ENCODE data around the gene LHFPL3.

DNA sequence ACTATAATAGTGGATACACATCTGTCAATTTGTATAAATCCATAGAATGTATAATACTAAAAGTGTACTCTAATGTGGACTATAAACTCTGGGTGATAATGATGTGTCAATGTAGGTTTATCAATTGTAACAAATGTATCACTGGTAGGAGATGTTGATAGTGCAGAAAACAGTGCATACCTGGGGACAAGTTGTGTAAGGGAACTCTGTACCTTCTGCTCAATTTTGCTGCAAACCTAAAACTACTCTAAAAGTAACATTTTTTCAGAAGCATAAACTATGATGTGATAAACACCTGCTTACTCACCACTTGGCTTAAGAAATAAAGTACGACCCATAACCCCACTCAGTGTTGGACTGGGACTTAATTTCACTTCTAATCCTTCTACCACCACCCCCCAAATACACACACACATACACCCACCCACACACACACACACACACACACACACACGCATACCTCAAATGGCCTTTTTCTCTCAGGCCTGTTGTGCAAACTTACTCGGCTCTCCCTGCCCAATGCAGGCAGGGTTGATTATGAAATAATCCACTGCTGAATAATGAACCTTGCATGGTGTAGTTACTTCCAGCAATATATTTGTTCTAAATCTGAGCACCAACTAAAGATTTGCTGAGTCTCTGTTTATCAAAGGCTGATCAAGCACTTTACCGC is 531.5 kb downstream of the LHFPL3 start:
- TF ChIP-seq, protein P1, sequence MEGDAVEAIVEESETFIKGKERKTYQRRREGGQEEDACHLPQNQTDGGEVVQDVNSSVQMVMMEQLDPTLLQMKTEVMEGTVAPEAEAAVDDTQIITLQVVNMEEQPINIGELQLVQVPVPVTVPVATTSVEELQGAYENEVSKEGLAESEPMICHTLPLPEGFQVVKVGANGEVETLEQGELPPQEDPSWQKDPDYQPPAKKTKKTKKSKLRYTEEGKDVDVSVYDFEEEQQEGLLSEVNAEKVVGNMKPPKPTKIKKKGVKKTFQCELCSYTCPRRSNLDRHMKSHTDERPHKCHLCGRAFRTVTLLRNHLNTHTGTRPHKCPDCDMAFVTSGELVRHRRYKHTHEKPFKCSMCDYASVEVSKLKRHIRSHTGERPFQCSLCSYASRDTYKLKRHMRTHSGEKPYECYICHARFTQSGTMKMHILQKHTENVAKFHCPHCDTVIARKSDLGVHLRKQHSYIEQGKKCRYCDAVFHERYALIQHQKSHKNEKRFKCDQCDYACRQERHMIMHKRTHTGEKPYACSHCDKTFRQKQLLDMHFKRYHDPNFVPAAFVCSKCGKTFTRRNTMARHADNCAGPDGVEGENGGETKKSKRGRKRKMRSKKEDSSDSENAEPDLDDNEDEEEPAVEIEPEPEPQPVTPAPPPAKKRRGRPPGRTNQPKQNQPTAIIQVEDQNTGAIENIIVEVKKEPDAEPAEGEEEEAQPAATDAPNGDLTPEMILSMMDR (conservative IDR thresholded peaks at IDR 0.05) = no peak
- TF ChIP-seq EZH2 (IDR thresholded peaks at IDR 0.05; ENCODE audit: low read depth) = no peak
